Left renal pelvis (tissue), 4 donors: ENCODE data around the gene FAM200A. TPM values are rescaled to one million over a fixed set of nuclear protein-coding genes. Genes with fewer than 3 reads are reported as not detected.
"Not testable (repeated sequence)": the region's sequence is repeated elsewhere in the genome, so short reads cannot be mapped to it uniquely, and the experiment has no call there.

ENCODE experiments used
- DNase-seq, 4 donors: peaks; one replicate each; pipeline ENCODE4 v3.0.0-alpha.2; 2013; ENCODE audit warnings: low read depth in 4 of 4, low spot score in 3 of 4
- polyA plus RNA-seq, 4 donors: library from polyadenylated mRNA; unstranded; fragments of 120-200 nt; gene quantifications; one replicate each; pipeline ENCODE4 v1.2.1, GENCODE V29; 2013; ENCODE audit not compliant: insufficient read length in 4 of 4

The FAM200A gene
- polyA plus RNA-seq, 4 donors = 13.0 to 17.7 (median 15.0) TPM

DNA sequence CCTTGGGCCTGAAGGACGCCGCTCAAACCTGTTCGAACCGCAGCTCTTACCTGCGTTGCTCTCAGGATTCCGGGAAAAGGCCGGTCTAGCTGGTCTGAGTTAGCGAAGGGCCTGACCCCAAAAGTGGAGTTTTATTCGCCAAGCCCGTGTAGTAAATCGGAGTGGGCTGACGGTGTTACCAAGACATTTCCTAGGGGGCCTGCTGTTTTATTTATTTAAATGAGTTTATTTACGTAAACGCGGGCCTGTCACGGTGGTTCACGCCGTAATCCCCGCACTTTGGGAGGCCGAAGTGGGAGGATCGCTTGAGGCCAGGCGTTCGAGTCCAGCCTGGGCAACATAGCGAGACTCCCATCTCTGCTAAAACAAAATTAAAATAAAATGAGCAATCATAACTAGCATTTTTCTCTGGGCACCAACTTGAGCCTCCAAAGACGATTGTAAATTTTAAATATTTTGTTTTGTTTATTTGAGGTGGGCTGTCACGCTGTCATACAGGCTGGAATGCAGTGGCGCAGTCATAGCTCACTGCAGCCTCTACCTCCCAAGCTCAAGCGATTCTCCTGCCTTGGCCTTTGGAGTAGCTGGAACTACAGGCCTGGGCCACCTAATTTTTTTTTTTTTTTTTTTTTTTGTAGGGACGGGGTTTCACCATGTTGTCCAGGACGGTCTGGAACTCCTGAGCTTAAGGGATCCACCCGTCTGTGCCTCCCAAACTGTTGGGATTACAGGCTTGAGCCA lies 7.4 kb upstream of the FAM200A start:
- no peak for DNase-seq

- peak; percentile 75 to 90 (median 86) for DNase-seq
Measured at GRCh38 chr7:99558306-99559174, 6.6 kb upstream of the FAM200A start, which contains the start of gene ZNF655. Gene ZNF655 (plus strand): TSS chr7:99558642. CDS start chr7:99560560, 1,918 bp downstream.

DNA sequence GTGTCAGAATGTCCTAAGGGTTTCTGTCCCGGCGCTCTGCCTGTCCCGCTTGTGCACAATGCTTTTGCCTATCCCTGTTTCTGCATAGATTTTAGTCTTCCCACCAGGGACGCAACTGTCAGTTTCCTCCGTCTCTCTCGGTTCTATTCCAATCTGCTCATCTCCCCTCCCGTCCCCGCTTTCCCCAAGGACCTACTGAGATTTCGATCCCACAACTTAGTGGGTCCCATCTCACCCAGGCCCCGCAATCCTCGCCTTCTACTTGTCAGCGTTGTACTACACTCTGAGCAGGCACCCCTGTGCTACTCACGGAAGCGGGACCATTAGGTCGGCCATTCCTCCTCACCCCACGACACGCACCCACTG lies 6.0 kb upstream of the FAM200A start:
- DNase-seq = no peak

DNA sequence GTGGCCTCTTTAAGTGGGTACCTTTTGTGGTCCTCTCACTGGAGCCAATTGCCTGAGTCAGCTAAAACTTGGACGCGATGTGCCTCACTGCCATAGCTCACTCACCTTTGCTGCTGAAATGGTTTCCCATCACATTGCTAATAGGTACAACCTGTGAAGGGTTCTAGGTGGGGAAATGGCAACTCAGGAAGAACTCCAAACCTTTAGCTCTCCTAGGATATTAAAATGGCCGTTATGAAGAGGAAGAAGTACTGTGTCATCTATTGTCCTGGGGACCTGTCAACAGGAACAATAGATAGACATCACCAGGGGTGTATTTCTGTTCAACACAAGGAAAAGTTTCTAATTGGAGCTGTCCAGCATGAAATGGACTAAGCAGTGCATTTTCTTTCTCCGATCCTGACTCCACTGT lies 5.3 kb upstream of the FAM200A start:
- DNase-seq = no peak

DNA sequence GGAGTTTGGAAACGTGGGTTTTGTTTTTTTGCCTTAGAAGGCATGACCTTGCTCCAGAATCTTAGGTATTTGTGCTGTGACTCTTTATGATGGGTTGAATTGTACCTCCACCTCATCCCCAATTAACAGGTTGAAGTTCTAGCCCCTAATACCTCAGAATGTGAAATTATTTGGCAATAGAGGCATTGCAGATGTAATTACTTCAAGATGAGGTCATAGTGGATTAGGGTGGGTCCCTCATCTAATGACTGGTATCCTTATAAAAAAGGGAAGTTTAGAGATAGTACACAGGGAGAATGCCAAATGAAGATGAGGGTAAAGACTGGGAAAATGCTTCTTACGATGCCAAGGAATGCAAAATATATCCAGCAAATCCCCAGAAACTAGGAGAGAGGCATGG lies 3.0 kb upstream of the FAM200A start:
- no peak for DNase-seq

- DNase-seq = no peak
Measured at GRCh38 chr7:99553039-99553438, 1.1 kb upstream of the FAM200A start.

DNA sequence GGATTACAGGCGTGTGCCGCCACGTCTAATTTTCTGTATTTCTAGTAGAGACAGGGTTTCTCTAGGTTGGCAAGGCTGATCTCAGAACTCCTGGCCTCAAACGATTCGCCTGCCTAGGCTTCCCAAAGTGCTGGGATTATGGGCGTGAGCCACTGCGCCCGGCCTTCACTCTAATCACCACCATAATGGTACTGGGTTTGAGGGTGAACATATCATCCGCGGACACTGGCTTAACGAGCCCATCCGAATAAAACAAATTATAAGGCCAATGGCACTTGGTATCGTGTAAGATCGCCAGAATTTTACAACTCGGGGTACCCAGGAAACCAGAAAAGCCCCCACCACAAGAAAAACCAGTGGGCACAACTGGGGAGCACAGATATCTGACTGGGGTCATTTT lies 580 bp downstream of the FAM200A start:
- no peak for DNase-seq

- DNase-seq = not testable (repeated sequence)
Measured at GRCh38 chr7:99549545-99549944, 2.4 kb downstream of the FAM200A start.

- not testable (repeated sequence) for DNase-seq
Measured at GRCh38 chr7:99545308-99545707, 6.6 kb downstream of the FAM200A start.

- no peak for DNase-seq
Measured at GRCh38 chr7:99543916-99544315, 8.0 kb downstream of the FAM200A start.

DNA sequence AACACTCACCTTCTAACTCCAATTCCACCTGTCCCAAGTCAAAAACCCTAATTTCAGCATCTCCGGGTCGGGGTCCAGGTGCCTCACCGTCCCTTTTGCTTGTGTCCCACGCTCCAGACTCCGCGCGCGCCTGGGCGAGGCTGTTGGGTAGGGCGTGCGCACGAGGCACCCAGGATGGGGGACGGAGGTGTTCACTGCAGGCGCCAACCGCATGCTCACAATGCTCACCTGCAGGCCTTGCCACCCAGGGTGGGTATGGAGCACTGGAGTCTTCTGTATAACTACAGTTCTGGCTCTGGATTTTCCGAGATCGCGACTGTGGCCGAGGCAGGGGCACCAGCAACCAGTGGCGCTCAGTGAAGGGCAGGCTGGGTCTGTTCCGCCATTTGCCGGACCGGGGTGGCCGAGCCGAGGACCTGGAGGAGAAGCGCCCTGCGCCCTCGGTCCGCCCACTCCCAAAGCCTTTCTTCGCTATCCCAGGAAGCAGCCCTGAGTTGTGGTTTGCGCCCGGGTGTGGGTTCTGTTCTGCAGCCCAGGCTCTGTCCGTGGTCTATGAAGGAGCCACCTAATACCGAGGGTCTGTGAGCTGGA lies 8.7 kb downstream of the FAM200A start:
- no peak for DNase-seq

- no peak for DNase-seq
Measured at GRCh38 chr7:99541212-99541611, 10.7 kb downstream of the FAM200A start.

- no peak for DNase-seq
Measured at GRCh38 chr7:99540542-99540941, 11.4 kb downstream of the FAM200A start.

- no peak for DNase-seq
Measured at GRCh38 chr7:99539213-99539811, 12.6 kb downstream of the FAM200A start.

GRCh38 chr7:99535667-99536066 lies 16.2 kb downstream of the FAM200A start:
- no peak for DNase-seq

- no peak for DNase-seq
Measured at GRCh38 chr7:99531354-99531765, 20.6 kb downstream of the FAM200A start.

DNA sequence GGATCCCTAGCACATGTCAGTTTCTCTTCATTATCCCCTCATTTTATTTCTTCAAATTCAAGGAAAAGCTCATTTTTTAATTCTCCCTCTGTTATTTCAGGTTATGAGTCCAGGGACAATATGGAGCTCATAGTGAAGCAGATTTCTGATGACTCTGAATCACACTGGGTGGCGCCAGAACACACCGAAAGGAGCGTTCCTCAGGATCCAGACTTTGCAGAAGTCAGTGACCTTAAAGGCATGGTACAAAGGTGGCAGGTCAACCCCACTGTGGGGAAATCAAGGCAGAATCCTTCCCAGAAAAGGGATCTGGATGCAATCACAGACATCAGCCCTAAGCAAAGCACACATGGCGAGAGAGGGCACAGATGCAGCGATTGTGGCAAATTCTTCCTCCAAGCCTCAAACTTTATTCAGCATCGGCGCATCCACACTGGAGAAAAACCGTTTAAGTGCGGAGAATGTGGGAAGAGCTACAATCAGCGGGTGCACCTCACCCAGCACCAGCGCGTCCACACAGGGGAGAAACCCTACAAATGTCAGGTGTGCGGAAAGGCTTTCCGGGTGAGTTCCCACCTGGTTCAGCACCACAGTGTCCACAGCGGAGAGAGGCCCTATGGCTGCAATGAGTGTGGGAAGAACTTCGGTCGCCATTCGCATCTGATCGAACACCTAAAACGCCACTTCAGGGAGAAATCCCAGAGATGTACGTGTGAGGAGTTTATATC lies 26.0 kb downstream of the FAM200A start:
- DNase-seq = no peak

GRCh38 chr7:99521399-99521798 lies 30.5 kb downstream of the FAM200A start:
- DNase-seq = no peak

GRCh38 chr7:99514050-99514449 lies 37.9 kb downstream of the FAM200A start:
- no peak for DNase-seq

GRCh38 chr7:99505324-99505662 lies 46.6 kb downstream of the FAM200A start:
- DNase-seq = no peak
